DOHH2 (cell line): ENCODE measurements around the gene OR7A5.

Experiments used
- CTCF ChIP-seq: fragments of 200-600 bp; sonication (generic); IDR thresholded peaks from one replicate; pipeline ENCODE4 v1.5.1; 2014; ENCODE audit warnings: antibody characterized with exemption, mild to moderate bottlenecking, low read depth, low read length; ENCODE audit not compliant: poor library complexity, severe bottlenecking
- EZH2phosphoT487 ChIP-seq: fragments of 200-600 bp; sonication (generic); IDR thresholded peaks from 2 replicates; pipeline ENCODE4 v1.6.1; 2017; ENCODE audit warnings: borderline replicate concordance, mild to moderate bottlenecking, antibody characterized with exemption, low read length, moderate library complexity, mixed read lengths

DNA sequence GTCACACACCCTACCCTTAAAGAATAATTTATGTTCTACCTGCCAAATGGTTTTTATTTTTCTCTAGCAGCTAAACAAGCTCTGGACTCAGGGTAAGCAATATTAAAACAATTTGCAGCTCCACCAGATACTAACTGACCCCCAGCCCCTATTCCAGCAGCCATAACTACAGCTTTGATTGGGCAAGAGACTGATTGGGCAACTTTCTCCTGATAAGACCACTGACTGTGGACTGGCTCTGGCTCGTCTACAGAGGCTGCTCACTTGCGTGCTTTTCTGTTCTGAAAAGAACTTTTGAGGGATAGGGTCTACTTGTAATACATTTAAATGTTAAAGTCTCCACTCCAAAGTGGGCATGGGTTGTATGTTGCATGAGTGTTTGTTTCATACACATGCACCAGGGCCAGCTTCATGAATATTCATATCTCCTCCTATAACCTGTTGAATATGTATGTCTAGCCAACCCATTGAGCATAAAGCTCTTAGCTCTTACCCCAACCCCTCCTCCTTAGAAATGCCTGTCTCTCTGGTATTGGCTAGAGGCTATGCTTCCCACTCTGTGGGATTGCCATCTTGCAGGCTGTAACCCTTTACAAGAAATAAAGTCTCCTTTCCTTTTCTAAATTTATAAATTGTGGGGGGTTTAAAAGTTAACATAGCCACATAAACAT is 19.9 kb downstream of the OR7A5 start:
- TF ChIP-seq CTCF (no peak), EZH2phosphoT487 (no peak)
